C4-2B (cell line): ENCODE data around the gene STARD13.

Experiments used
- H3K27ac ChIP-seq: fragments of 450-650 bp; 2 replicates; pipeline ENCODE4 v1.5.1; 2017
- ZFX ChIP-seq: fragments of 450-650 bp; IDR thresholded peaks from 2 replicates; pipeline ENCODE4 v1.6.1; 2017
- TF ChIP-seq, protein P1 (sequence below): fragments of 450-650 bp; conservative IDR thresholded peaks from 2 replicates; pipeline ENCODE4 v1.5.1; 2017; ENCODE audit warnings: mild to moderate bottlenecking

STARD13 gene

DNA sequence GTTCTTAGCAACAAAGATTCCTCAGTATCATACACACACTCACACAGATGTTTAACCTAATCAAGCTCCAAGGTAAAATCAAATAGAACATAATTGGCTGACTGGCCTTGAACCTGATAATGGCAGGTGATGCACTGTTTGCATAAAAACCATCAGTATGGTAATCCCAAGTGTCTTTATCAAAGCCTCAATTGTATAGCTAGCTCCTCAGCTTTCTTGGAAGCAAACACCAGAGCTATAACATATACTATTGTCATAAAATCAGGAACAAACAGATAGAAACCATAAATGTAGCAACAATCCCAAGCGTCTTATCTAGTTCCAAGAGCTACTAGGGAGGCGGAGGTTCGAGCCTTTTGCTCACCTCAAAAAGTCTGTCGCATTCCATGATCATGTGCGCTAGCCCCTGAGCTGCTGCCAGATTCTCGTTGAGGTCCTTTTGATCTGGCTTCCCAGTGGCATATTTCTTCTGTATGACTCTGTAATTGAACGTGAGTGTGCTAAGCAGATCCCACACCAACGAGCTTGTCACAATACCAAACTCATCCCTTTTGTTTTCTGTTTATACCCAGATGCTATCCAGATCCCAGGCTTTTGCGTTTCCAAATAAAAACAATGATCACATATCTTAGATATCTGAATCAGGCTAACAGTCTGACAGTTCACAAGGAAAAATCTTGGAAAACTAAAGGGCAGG, 174.0 kb downstream of the STARD13 start:
- no peak for TF ChIP-seq ZFX
- no peak overlapping the region for H3K27ac ChIP-seq

DNA sequence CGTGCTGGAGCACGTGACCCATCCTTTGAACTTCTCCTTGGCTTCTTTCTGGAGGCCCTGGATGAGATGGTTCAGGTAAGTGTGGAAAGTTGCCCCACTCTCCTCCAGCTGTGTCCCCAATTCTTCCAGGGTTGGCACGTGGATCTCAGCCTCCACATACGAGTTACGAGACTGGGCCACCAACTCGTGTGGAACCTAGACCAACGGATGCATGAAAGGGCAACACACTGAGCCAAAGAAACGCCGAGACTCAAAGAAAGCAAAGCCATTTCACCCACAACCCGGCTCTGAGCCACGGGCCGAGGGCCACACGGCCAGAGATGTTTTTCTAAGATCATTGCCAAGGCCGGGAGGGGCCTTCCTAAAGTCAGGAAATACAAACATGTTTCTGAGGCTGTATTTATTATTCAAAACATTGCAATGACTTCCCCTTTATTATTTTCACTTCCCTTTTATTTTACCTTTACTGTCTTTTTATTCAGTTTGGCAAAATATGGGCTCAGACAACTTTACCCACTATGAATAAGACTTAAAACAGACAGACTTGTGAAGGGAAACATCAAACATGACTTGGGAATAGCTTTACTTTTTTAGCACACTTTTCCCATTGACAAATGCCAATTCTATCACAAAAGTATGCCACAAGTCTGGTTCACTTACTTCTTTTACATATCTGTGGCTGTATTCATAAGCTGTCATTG, 174.7 kb downstream of the STARD13 start:
- H3K27ac ChIP-seq, result no peak overlapping the region
- TF ChIP-seq ZFX, result no peak
- TF ChIP-seq, protein P1, sequence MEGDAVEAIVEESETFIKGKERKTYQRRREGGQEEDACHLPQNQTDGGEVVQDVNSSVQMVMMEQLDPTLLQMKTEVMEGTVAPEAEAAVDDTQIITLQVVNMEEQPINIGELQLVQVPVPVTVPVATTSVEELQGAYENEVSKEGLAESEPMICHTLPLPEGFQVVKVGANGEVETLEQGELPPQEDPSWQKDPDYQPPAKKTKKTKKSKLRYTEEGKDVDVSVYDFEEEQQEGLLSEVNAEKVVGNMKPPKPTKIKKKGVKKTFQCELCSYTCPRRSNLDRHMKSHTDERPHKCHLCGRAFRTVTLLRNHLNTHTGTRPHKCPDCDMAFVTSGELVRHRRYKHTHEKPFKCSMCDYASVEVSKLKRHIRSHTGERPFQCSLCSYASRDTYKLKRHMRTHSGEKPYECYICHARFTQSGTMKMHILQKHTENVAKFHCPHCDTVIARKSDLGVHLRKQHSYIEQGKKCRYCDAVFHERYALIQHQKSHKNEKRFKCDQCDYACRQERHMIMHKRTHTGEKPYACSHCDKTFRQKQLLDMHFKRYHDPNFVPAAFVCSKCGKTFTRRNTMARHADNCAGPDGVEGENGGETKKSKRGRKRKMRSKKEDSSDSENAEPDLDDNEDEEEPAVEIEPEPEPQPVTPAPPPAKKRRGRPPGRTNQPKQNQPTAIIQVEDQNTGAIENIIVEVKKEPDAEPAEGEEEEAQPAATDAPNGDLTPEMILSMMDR, result no peak

DNA sequence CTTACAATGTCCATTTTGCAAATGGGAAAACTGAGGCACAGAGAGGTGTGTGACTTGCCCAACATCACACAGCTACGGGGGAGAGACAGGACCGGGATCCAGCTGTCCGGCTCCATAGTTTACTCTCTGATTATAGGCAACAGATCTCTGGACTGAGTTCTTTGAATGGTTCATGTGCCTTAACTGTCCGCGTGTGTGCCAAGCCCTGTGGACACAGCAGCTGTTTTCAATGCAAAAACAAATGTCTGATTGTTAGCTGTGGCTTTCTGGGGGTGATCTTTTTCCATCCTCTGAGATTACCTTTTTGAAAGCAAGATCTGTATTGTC, 175.2 kb downstream of the STARD13 start:
- TF ChIP-seq ZFX, result no peak
- TF ChIP-seq, protein P1, result no peak
- H3K27ac ChIP-seq, result no peak overlapping the region

DNA sequence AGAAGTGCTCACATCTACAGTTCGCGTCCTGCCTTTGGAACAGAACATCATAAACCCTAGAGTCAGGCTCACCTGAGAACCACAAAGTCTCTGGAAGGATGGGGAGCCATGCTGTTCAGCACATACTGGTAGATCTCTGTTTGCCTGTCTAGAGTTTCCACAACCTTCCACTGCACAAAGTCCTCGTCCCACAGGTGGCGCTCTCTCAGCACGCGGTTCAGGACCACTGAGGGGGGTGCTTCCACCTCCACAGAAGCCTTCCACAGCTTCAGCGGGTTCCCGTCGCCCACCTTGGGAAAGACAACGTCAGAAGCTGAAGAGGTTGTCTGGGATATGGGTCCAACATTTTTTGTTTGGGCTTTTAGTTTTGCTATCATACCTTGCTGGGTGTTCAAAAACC, 175.8 kb downstream of the STARD13 start:
- H3K27ac ChIP-seq, result no peak overlapping the region
- TF ChIP-seq ZFX, result no peak
- TF ChIP-seq, protein P1, result no peak; the same call in 1 of the 2 replicates

DNA sequence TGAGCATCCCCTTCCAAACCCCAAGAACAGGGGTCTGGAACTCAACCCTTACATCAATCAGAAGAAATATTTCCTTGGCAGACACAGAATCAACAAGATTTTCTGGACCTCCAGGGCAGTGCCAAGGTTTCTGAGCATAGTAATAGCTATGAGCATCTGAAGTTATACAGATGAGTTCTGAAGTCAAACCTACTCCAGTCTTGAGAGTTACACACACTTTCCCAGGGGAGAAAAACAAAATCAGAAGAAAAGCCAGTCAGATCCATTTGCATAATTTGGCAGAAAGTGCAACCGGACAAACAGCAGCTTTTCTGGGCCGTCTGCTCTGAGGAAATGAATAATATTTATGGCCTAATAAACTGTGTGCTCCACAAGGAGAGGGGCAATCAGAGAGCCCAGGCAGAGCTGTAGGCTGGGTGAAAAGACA, 176.3 kb downstream of the STARD13 start:
- no peak overlapping the region for H3K27ac ChIP-seq
- TF ChIP-seq, protein P1, result no peak
- no peak for TF ChIP-seq ZFX

DNA sequence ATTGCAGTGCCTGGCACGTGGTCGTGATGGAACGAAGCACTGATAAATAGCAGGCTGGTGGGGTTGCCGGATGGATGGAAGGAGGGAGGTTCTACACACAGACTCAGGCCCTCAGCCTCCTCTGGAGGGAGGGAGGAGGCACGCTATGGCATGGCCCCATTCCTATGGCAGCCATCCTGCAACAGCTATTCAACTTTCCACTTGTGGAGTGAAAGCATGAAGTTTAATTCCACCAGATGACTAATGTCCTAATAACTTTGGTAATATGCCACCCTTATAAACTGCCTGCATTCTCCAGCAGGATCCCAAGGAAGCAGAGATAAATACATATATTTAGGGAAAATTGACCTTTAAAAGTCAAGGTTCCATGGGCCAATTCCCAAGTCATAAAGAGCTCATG, 176.9 kb downstream of the STARD13 start:
- no peak for TF ChIP-seq ZFX
- TF ChIP-seq, protein P1, result no peak
- H3K27ac ChIP-seq, result no peak overlapping the region

DNA sequence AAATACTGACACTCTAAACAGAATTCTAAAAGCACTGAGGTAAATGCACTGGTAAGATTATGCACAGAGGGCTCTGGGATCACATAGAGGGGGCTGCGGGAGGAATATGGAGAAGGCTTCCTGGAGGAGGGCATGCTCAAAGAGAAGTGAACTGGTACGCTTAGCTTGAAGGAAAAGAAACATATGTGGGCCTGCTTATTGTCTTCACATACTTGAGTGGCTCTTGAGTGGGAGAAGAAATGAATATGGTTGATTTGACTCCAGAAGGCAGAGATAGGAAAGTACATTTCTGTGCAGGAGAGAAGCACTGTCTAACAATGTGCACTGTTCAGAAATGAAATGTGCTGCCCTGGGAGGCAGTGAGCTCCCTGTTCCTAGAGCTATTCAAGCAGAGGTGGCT, 178.2 kb downstream of the STARD13 start:
- TF ChIP-seq, protein P1, result no peak
- no peak for TF ChIP-seq ZFX
- no peak overlapping the region for H3K27ac ChIP-seq
